Colonic mucosa (tissue), 4 donors: Measurements from ENCODE around the gene GNRHR. TPM values are rescaled to one million over a fixed set of nuclear protein-coding genes. Genes with fewer than 3 reads are reported as not detected.
A peak's percentile ranks its signal among the peaks of the same experiment; 100 is the strongest.

Experiments used
- DNase-seq: peaks from one replicate; pipeline ENCODE4 v3.0.0-alpha.2; 2020
- H3K27ac ChIP-seq: fragments of 200-600 bp; one replicate; pipeline ENCODE4 v1.8.0; 2021
- H3K27me3 ChIP-seq: fragments of 200-600 bp; one replicate; pipeline ENCODE4 v1.8.0; 2021
- H3K36me3 ChIP-seq: fragments of 200-600 bp; one replicate; pipeline ENCODE4 v1.8.0; 2021
- H3K4me1 ChIP-seq: fragments of 200-600 bp; one replicate; pipeline ENCODE4 v1.8.0; 2021; ENCODE audit warnings: mild to moderate bottlenecking
- H3K4me3 ChIP-seq: fragments of 200-600 bp; one replicate; pipeline ENCODE4 v1.8.0; 2021
- H3K9ac ChIP-seq, 2 donors: one replicate each; pipeline ENCODE4 v1.7.0; 2013; ENCODE audit warnings: control low read depth in 2 of 2, low read depth in 2 of 2, low read length in 2 of 2
- H3K9me3 ChIP-seq: fragments of 200-600 bp; one replicate; pipeline ENCODE4 v1.8.0; 2021
- intact Hi-C: fragments of 100-400 bp; cut with DNase I; formaldehyde crosslinking; loops from one replicate; pipeline ENCODE4 v1.14.1; 2022
- total RNA-seq, 2 donors: library from RNA; stranded (reverse); fragmentation: NEBNext Ultra II Directional in 1 of 2; extraction: Animal tissue kit (Norgen Biotek cat#: 25700) in 1 of 2; gene quantifications; one replicate each; pipeline ENCODE4 v1.2.1, GENCODE V29; 2021
- TF ChIP-seq, protein P1 (sequence below): fragments of 200-600 bp; IDR thresholded peaks from one replicate; pipeline ENCODE4 v1.8.0; 2022; ENCODE audit warnings: antibody characterized with exemption, mild to moderate bottlenecking
- donor health status: healthy.
- donor health status: DM: no; HTN: no; CAD: no.
- donor health status: DM: no; HTN: no; CAD: no.

Gene GNRHR
- total RNA-seq, 2 donors from 2014 or later: not detected

- TF ChIP-seq, protein P1, sequence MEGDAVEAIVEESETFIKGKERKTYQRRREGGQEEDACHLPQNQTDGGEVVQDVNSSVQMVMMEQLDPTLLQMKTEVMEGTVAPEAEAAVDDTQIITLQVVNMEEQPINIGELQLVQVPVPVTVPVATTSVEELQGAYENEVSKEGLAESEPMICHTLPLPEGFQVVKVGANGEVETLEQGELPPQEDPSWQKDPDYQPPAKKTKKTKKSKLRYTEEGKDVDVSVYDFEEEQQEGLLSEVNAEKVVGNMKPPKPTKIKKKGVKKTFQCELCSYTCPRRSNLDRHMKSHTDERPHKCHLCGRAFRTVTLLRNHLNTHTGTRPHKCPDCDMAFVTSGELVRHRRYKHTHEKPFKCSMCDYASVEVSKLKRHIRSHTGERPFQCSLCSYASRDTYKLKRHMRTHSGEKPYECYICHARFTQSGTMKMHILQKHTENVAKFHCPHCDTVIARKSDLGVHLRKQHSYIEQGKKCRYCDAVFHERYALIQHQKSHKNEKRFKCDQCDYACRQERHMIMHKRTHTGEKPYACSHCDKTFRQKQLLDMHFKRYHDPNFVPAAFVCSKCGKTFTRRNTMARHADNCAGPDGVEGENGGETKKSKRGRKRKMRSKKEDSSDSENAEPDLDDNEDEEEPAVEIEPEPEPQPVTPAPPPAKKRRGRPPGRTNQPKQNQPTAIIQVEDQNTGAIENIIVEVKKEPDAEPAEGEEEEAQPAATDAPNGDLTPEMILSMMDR: no peak
- H3K9me3 ChIP-seq: no peaks in the 10 kb centered on the region
- H3K4me3 ChIP-seq: no peak overlapping the region
- H3K27me3 ChIP-seq: no peaks in the 10 kb centered on the region
- no peaks in the 10 kb centered on the region for H3K4me1 ChIP-seq
- no peak for DNase-seq
- no peak overlapping the region for H3K9ac ChIP-seq
- H3K36me3 ChIP-seq: no peaks in the 10 kb centered on the region
- intact Hi-C loops: no loop called here
- no peak overlapping the region for H3K27ac ChIP-seq
Measured at GRCh38 chr4:67755974-67756373, 1.8 kb upstream of the GNRHR start.

DNA sequence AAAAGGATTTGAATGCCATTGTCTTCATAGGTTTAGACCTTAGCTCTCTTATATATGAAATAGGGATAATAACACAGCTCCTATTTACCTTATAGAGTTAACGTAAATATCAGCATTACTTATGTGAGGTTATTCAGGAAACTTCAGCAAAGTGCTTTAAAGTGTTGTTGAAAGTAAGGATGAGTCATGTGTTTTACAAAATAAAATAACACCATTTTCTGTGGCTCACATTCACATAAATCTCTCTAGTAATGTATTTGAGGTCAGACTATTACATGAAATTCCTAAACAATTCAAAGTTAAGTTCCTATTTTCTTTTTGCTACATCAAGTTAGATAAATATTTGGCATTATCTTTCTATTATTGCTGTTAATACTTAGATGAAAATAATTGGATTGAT lies 2.9 kb downstream of the GNRHR start:
- no peaks in the 10 kb centered on the region for H3K36me3 ChIP-seq
- no peaks in the 10 kb centered on the region for H3K27me3 ChIP-seq
- H3K4me1 ChIP-seq: no peaks in the 10 kb centered on the region
- H3K9me3 ChIP-seq: no peaks in the 10 kb centered on the region
- TF ChIP-seq, protein P1: no peak
- DNase-seq: no peak
- no peak overlapping the region for H3K9ac ChIP-seq
- H3K27ac ChIP-seq: no peak overlapping the region
- H3K4me3 ChIP-seq: no peak overlapping the region
- intact Hi-C loops: no loop called here

DNA sequence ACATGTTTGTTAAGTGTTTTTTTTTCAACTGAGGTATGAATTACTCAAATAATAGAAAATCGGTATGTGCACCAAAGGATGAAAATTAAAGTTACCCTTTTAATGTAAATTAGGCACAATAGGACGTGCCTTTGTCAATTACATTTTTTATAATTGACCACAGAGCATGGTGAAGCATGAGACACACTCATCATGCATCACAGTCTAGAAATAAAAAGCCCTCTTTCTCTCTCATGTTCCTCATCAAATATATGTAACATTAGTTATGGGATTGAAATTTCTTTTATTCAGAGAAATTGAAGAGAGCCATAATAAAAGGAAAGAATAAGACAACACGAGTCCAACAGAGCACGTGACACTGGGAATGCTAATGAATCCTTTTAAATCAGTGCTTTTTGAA lies 3.5 kb downstream of the GNRHR start:
- no peaks in the 10 kb centered on the region for H3K4me1 ChIP-seq

GRCh38 chr4:67749286-67749685 lies 4.9 kb downstream of the GNRHR start:
- TF ChIP-seq, protein P1: no peak
- no peaks in the 10 kb centered on the region for H3K4me1 ChIP-seq

More for the DNA sequence above, 3.5 kb downstream of the GNRHR start:
- Histone ChIP-seq H3K27me3 (no peaks in the 10 kb centered on the region), H3K9ac (no peak overlapping the region), H3K9me3 (no peaks in the 10 kb centered on the region), H3K4me3 (no peak overlapping the region), H3K36me3 (no peaks in the 10 kb centered on the region), H3K27ac (no peak overlapping the region)
- TF ChIP-seq, protein P1: no peak
- DNase-seq: no peak
- intact Hi-C loops: no loop called here

GRCh38 chr4:67746797-67747495 lies 7.2 kb downstream of the GNRHR start:
- intact Hi-C loops: no loop called here
- Histone ChIP-seq H3K9ac (no peak overlapping the region), H3K27me3 (no peaks in the 10 kb centered on the region), H3K9me3 (no peaks in the 10 kb centered on the region), H3K27ac (no peak overlapping the region), H3K36me3 (no peaks in the 10 kb centered on the region), H3K4me3 (no peak overlapping the region), H3K4me1 (no peaks in the 10 kb centered on the region)
- no peak for DNase-seq
- TF ChIP-seq, protein P1: peak; percentile 53

More at GRCh38 chr4:67749286-67749685, 4.9 kb downstream of the GNRHR start:
- Histone ChIP-seq H3K4me3 (no peak overlapping the region), H3K27ac (no peak overlapping the region), H3K27me3 (no peaks in the 10 kb centered on the region), H3K36me3 (no peaks in the 10 kb centered on the region), H3K9me3 (no peaks in the 10 kb centered on the region), H3K9ac (no peak overlapping the region)
- intact Hi-C loops: no loop called here
- DNase-seq: no peak
